Aorta (tissue), 5 donors: ENCODE data around the gene JKAMP. TPM values are rescaled to one million over a fixed set of nuclear protein-coding genes. Genes with fewer than 3 reads are reported as not detected.

ENCODE experiments used
- ATAC-seq: fragments of 200-7000 bp; cut with Tn5 transposase; one replicate; pipeline ENCODE4 v1.9.1; 2022; ENCODE audit warnings: moderate library complexity; ENCODE audit not compliant: low FRiP score
- DNase-seq, 2 donors: peaks; one replicate each; pipeline ENCODE4 v3.0.0-alpha.2; 2020
- H3K27ac ChIP-seq, 2 donors: one replicate each; pipeline ENCODE4 v1.5.1; 2013; ENCODE audit warnings: low read length in 2 of 2, mild to moderate bottlenecking in 2 of 2, moderate library complexity in 2 of 2, control low read depth in 1 of 2, inconsistent platforms in 1 of 2, low read depth in 1 of 2
- H3K27me3 ChIP-seq, 2 donors: one replicate each; pipeline ENCODE4 v1.6.1; 2013; ENCODE audit warnings: control low read depth in 1 of 2, low read length in 1 of 2, mild to moderate bottlenecking in 1 of 2, moderate library complexity in 1 of 2; ENCODE audit not compliant: insufficient read depth in 2 of 2, control insufficient read depth in 1 of 2
- H3K36me3 ChIP-seq, 2 donors: one replicate each; pipeline ENCODE4 v1.6.1; 2013; ENCODE audit warnings: control low read depth in 1 of 2, low read length in 1 of 2, mild to moderate bottlenecking in 1 of 2; ENCODE audit not compliant: insufficient read depth in 2 of 2, control insufficient read depth in 1 of 2
- H3K4me1 ChIP-seq, 2 donors: one replicate each; pipeline ENCODE4 v1.6.1; 2013; ENCODE audit warnings: low read length in 2 of 2, control low read depth in 1 of 2, mild to moderate bottlenecking in 1 of 2, moderate library complexity in 1 of 2; ENCODE audit not compliant: insufficient read depth in 2 of 2, control insufficient read depth in 1 of 2
- H3K4me3 ChIP-seq, 2 donors: one replicate each; pipeline ENCODE4 v1.5.1; 2013; ENCODE audit warnings: low read length in 2 of 2, control low read depth in 1 of 2, mild to moderate bottlenecking in 1 of 2
- H3K9me3 ChIP-seq: one replicate; pipeline ENCODE4 v1.6.1; 2013; ENCODE audit warnings: mild to moderate bottlenecking, low read length; ENCODE audit not compliant: control insufficient read depth
- WGBS, 2 donors: extraction: QIAGEN DNeasy Blood & Tissue Kit; methylation state at CpG; one replicate each; pipeline ENCODE4 v1.1.7; 2013; 5-methylcytosine and 5-hydroxymethylcytosine counted together
- intact Hi-C, 2 donors: fragments of 100-400 bp; cut with DNase I; formaldehyde crosslinking; loops; one replicate each; pipeline versions ENCODE4 v1.14.2 to v1.15.0; 2022
- polyA plus RNA-seq, 2 donors: library from polyadenylated mRNA; stranded (reverse); fragments of 200-250 nt; gene quantifications; one replicate each; pipeline ENCODE4 v1.2.3, GENCODE V29; 2013
- total RNA-seq, 2 donors: library from RNA; stranded (reverse); fragmentation: NEBNext Ultra II Directional; extraction: Animal tissue kit (Norgen Biotek cat#: 25700); gene quantifications; one replicate each; pipeline ENCODE4 v1.2.1, GENCODE V29; 2021
- donor health status: healthy with polysubstance abuse.
- donor health status: Bipolar disorder and iron deficiency.
- donor health status: DM: no; HTN: no; CAD: no.
- donor health status: DM: no; HTN: no; CAD: no.
- donor health status: DM: yes; HTN: yes; CAD: no.

The JKAMP gene
- total and polyA plus RNA-seq, 4 donors: 19.2 to 54.4 (median 30.6) TPM

- peak in 1 of 2 donors; percentile 73 for DNase-seq
- WGBS, 2 donors: 1 to 2% methylated on average over 16 of the region's 16 CpGs
- peak overlapping the region; percentile 0 to 65 for H3K27ac ChIP-seq
- no peaks in the 10 kb centered on the region for H3K9me3 ChIP-seq
- H3K4me3 ChIP-seq: peak overlapping the region; percentile 16 to 73
- no peaks in the 10 kb centered on the region for H3K27me3 ChIP-seq
- intact Hi-C loops: loop anchor here (5.0 to 10.0 kb wide), 2 partner anchors 194 to 201 kb away; no protein-coding TSS in a partner anchor
- no peaks in the 10 kb centered on the region for H3K36me3 ChIP-seq
- no peak for ATAC-seq
- H3K4me1 ChIP-seq: no peaks in the 10 kb centered on the region
These were observed 954 bp upstream of the JKAMP start for GRCh38 chr14:59483363-59483762.

DNA sequence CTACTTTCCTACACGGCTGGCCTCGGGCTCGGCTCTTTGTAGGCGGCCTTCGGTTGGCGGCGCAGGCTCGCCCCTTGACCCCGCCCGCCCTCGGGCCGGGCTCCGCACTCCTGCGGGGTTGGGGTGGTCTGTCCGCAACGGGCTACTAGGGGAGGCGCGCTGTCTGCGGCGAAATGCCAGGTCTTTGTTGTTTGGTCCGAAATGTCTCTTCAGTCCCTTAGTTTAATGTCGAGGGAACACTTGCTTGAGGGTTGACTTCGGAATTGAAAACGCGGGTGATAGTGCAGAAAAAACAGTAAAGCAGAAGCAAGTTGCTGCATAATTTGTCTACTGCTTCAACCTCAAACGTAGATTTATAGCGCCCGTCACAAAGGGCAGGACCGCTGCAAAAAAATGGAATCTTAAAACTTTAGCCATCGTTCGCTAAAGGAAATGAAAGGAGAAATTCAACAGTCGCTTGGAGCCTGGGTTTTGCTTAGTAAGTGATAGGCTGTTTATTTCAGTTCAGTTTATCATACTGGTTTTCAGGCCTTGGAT is 390 bp downstream of the JKAMP start:
- WGBS, 2 donors: 0% methylated on average over 32 of the region's 32 CpGs
- H3K4me1 ChIP-seq: peaks cover 0 to 2% of the 10 kb centered on the region in 2 donors
- intact Hi-C loops: loop anchor here (5.0 to 10.0 kb wide), 2 partner anchors 193 to 200 kb away; no protein-coding TSS in a partner anchor
- H3K9me3 ChIP-seq: no peaks in the 10 kb centered on the region
- no peaks in the 10 kb centered on the region for H3K27me3 ChIP-seq
- peak overlapping the region in 1 of 2 donors; percentile 86 for H3K27ac ChIP-seq
- H3K36me3 ChIP-seq: peaks cover 0 to 3% of the 10 kb centered on the region in 2 donors
- peak overlapping the region; percentile 16 to 73 for H3K4me3 ChIP-seq
- DNase-seq (no peak), ATAC-seq (peak; percentile 80)

GRCh38 chr14:59490756-59491155 is 6.4 kb downstream of the JKAMP start:
- no peak overlapping the region for H3K27ac ChIP-seq
- intact Hi-C loops: no loop called here
- H3K4me1 ChIP-seq: peaks cover 3% of the 10 kb centered on the region in 2 donors
- ATAC-seq: no peak
- no peaks in the 10 kb centered on the region for H3K9me3 ChIP-seq
- H3K36me3 ChIP-seq: peaks cover 9 to 12% of the 10 kb centered on the region in 2 donors
- H3K4me3 ChIP-seq: no peak overlapping the region
- no peaks in the 10 kb centered on the region for H3K27me3 ChIP-seq
- WGBS, 2 donors: 88 to 93% methylated on average over 3 of the region's 3 CpGs
- no peak for DNase-seq

DNA sequence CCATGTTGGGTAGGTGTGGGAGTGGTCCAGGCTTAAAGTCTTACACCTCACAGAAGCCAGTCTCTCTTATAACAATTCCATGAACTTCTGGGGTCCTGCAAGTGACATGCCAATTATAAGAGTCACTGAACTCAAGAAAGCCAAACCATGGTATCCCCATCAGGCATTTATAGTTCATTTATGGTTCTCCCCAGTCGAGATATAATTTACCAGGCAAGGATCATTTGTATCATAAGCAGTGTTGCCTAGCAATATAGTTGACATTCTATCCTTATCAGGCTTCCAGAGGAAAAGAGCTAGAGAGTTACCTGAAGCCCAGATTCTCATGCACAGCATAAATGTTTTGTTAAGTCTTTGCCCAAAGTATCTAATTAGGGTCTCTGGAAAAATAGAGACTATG is 8.1 kb downstream of the JKAMP start:
- DNase-seq (no peak), ATAC-seq (no peak)
- no peaks in the 10 kb centered on the region for H3K27me3 ChIP-seq
- H3K4me3 ChIP-seq: no peak overlapping the region
- H3K36me3 ChIP-seq: peaks cover 9 to 12% of the 10 kb centered on the region in 2 donors
- H3K27ac ChIP-seq: no peak overlapping the region
- WGBS, 2 donors: 63 to 65% methylated on average over 1 of the region's 1 CpG
- H3K9me3 ChIP-seq: no peaks in the 10 kb centered on the region
- H3K4me1 ChIP-seq: peaks cover 3% of the 10 kb centered on the region in 2 donors
- intact Hi-C loops: no loop called here

- no peak overlapping the region for H3K4me3 ChIP-seq
- H3K9me3 ChIP-seq: no peaks in the 10 kb centered on the region
- DNase-seq: no peak
- no peaks in the 10 kb centered on the region for H3K4me1 ChIP-seq
- peaks cover 4 to 6% of the 10 kb centered on the region in 2 donors for H3K36me3 ChIP-seq
- no peaks in the 10 kb centered on the region for H3K27me3 ChIP-seq
- WGBS, 2 donors: 24 to 30% methylated on average over 3 of the region's 3 CpGs
- intact Hi-C loops: loop anchor here (10.0 kb wide), 2 partner anchors 74 to 194 kb away; partner anchors contain the start of gene CCDC175 (in 1 of the 2)
- no peak overlapping the region for H3K27ac ChIP-seq
- ATAC-seq: no peak
These were observed 16.4 kb downstream of the JKAMP start for GRCh38 chr14:59500732-59501131.

DNA sequence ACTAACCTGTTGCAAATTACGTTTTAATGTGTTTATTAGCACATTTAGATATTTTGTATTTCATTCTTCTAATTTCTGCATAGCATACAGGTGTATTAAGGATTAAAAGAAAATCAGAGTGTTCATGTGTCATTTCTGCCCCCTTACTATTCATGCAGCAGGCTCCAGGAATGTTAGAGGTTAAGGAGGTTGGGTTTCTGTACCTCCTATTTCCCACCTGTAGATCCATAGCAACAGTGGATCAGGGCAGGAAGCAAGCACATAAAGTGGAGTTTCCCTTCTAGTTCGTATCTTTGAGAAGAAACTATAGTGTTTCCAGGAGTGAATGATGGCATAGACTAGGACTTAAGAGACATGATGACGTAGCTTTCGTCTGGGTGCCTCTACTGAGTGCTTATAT is 18.9 kb downstream of the JKAMP start:
- intact Hi-C loops: loop anchor here (10.0 kb wide), 2 partner anchors 72 to 192 kb away; partner anchors contain the start of gene CCDC175 (in 1 of the 2)
- 75 to 89% methylated on average over 4 of the region's 4 CpGs for WGBS, 2 donors
- H3K27me3 ChIP-seq: no peaks in the 10 kb centered on the region
- H3K4me3 ChIP-seq: no peak overlapping the region
- H3K27ac ChIP-seq: no peak overlapping the region
- ATAC-seq: no peak
- H3K4me1 ChIP-seq: no peaks in the 10 kb centered on the region
- H3K36me3 ChIP-seq: peaks cover 4 to 6% of the 10 kb centered on the region in 2 donors
- H3K9me3 ChIP-seq: no peaks in the 10 kb centered on the region
- DNase-seq: no peak

GRCh38 chr14:59507063-59507751 is 22.9 kb downstream of the JKAMP start:
- H3K4me3 ChIP-seq: no peak overlapping the region
- H3K4me1 ChIP-seq: no peaks in the 10 kb centered on the region
- DNase-seq (peak; percentile 56 to 76), ATAC-seq (peak; percentile 68)
- H3K27me3 ChIP-seq: no peaks in the 10 kb centered on the region
- no peak overlapping the region for H3K27ac ChIP-seq
- H3K36me3 ChIP-seq: peaks cover 2 to 4% of the 10 kb centered on the region in 2 donors
- intact Hi-C loops: loop anchor here (5.0 to 10.0 kb wide), 4 partner anchors 68 to 390 kb away; partner anchors contain the start of gene CCDC175 (in 1 of the 2)
- H3K9me3 ChIP-seq: no peaks in the 10 kb centered on the region

- WGBS, 2 donors: 94 to 95% methylated on average over 3 of the region's 3 CpGs
- H3K9me3 ChIP-seq: no peaks in the 10 kb centered on the region
- no peak for ATAC-seq
- intact Hi-C loops: loop anchor here (5.0 to 10.0 kb wide), 4 partner anchors 67 to 390 kb away; partner anchors contain the start of gene CCDC175 (in 1 of the 2)
- peaks cover 2 to 4% of the 10 kb centered on the region in 2 donors for H3K36me3 ChIP-seq
- DNase-seq: no peak
- no peak overlapping the region for H3K27ac ChIP-seq
- no peak overlapping the region for H3K4me3 ChIP-seq
- no peaks in the 10 kb centered on the region for H3K27me3 ChIP-seq
- H3K4me1 ChIP-seq: no peaks in the 10 kb centered on the region
These were observed 23.4 kb downstream of the JKAMP start for GRCh38 chr14:59507752-59508103.
